Effector memory CD4-positive, alpha-beta T cell (primary cell): ENCODE measurements around the gene FOXO1.

Source experiments
- DNase-seq, 3 donors: peaks; one replicate each; pipeline ENCODE4 v3.0.0-alpha.2; 2020
- H3K27ac ChIP-seq: 2 replicates; pipeline ENCODE4 v1.7.0; 2013; ENCODE audit warnings: mild to moderate bottlenecking, low read length, moderate library complexity; ENCODE audit not compliant: insufficient read depth, poor library complexity, severe bottlenecking
- H3K27me3 ChIP-seq: replicated peaks from 2 replicates; pipeline ENCODE4 v1.7.0; 2013; ENCODE audit warnings: mild to moderate bottlenecking, low read length; ENCODE audit not compliant: insufficient read depth, control insufficient read depth, poor library complexity, severe bottlenecking
- H3K36me3 ChIP-seq: 2 replicates; pipeline ENCODE4 v1.7.0; 2013; ENCODE audit warnings: mild to moderate bottlenecking, low read length, moderate library complexity; ENCODE audit not compliant: control insufficient read depth, insufficient read depth
- H3K4me1 ChIP-seq: 2 replicates; pipeline ENCODE4 v1.7.0; 2013; ENCODE audit warnings: low read length, mild to moderate bottlenecking; ENCODE audit not compliant: control insufficient read depth, insufficient read depth, poor library complexity, severe bottlenecking
- H3K4me3 ChIP-seq: 2 replicates; pipeline ENCODE4 v1.7.0; 2013; ENCODE audit warnings: low read length, low read depth, mild to moderate bottlenecking; ENCODE audit not compliant: insufficient read depth, poor library complexity, severe bottlenecking
- H3K9me3 ChIP-seq: 2 replicates; pipeline ENCODE4 v1.7.0; 2013; ENCODE audit warnings: mild to moderate bottlenecking, low read length, moderate library complexity; ENCODE audit not compliant: control insufficient read depth

The FOXO1 gene

GRCh38 chr13:40680659-40681323 lies 14.3 kb upstream of the FOXO1 start:
- DNase-seq, result no peak
- Histone ChIP-seq H3K9me3 (no peaks in the 10 kb centered on the region), H3K36me3 (no peaks in the 10 kb centered on the region)

DNA sequence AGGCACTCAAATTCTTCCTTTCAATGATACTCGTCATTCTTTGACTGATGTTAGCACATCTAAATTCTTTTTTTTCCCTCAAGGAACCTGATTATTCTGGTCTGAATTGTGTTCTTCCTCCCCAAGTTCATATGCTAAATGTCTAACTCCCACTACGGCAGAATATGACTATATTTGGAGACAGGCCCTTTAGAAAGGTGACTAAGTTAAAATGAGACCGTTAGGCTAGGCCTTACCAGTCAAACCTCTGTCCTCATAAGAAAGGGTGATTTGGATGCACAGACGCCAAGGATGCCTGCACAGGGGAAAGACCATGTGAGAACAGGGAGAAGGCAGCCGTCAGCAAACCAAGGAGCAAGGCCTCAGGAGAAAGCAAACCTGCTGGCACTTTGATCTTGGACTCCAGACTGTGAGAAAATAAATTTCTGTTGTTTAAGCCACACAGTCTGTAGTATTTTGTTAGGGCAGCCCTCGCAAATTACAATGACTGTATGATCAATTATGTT lies 13.1 kb upstream of the FOXO1 start:
- no peaks in the 10 kb centered on the region for H3K9me3 ChIP-seq
- no peaks in the 10 kb centered on the region for H3K36me3 ChIP-seq
- no peak for DNase-seq
- no peak overlapping the region for H3K4me3 ChIP-seq
- no peaks in the 10 kb centered on the region for H3K27me3 ChIP-seq
- no peaks in the 10 kb centered on the region for H3K4me1 ChIP-seq
- no peak overlapping the region for H3K27ac ChIP-seq

More at GRCh38 chr13:40680659-40681323, 14.3 kb upstream of the FOXO1 start:
- Histone ChIP-seq H3K27me3 (no peaks in the 10 kb centered on the region), H3K27ac (no peak overlapping the region), H3K4me3 (no peak overlapping the region), H3K4me1 (no peaks in the 10 kb centered on the region)

DNA sequence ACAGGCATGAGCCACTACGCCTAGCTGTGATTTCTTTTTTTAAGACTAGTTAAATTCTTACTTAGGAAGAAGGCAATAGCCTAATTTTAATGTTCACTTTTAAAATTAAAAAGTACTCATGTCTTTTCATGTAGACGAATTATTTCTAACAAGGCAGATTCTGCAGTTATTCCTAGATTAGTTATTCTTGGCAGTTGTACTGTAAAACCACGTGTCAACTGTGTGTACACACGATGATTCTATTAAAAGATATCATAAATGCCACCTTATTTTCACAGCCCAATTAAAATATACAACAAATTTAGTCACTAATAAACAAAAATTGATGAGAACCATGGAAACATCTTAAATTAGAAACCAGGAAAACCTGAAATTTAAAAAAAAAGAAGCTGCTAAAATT lies 10.6 kb upstream of the FOXO1 start:
- no peak for DNase-seq
- Histone ChIP-seq H3K36me3 (no peaks in the 10 kb centered on the region), H3K27me3 (no peaks in the 10 kb centered on the region), H3K27ac (no peak overlapping the region), H3K4me1 (no peaks in the 10 kb centered on the region), H3K4me3 (no peak overlapping the region), H3K9me3 (no peaks in the 10 kb centered on the region)

DNA sequence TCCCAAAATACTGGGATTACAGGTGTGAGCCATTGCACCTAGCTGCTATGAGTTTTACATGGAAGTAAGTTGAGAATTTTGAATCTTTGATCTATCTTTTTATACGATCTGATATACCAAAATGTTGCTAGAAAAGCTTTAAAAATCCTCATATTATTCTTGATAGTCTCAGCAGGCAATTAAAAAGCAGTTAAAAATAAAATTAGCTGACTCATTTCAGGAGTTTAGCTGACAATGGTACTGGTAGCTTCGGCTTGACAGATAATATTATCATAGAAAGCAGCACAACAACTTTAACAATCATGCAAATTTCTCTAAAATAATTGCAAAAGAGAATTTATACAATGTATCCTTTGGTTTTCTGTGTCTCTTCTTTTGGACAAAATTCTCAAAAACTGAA lies 9.6 kb upstream of the FOXO1 start:
- no peak overlapping the region for H3K27ac ChIP-seq
- no peaks in the 10 kb centered on the region for H3K36me3 ChIP-seq
- H3K4me1 ChIP-seq, result no peaks in the 10 kb centered on the region
- no peak for DNase-seq
- no peaks in the 10 kb centered on the region for H3K9me3 ChIP-seq
- H3K4me3 ChIP-seq, result no peak overlapping the region
- no peaks in the 10 kb centered on the region for H3K27me3 ChIP-seq

DNA sequence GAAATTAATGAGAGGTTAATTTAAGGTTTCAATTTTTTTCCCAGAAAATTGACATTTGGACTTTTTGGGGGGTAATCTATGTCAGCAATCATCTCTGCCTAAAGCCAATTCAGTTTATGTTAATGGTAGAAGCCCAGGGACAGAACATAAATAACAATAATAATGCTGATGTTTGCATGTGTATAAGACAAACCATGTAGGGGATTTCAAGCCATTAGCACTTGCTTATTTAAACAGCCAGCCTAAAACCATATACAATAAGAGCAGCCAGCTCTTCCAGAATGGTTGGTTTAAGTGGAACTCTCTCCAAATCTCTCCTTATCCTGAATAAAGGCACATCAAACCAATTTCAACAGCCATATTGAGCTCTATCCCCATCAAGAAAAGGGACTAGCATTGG lies 7.0 kb upstream of the FOXO1 start:
- no peak overlapping the region for H3K27ac ChIP-seq

DNA sequence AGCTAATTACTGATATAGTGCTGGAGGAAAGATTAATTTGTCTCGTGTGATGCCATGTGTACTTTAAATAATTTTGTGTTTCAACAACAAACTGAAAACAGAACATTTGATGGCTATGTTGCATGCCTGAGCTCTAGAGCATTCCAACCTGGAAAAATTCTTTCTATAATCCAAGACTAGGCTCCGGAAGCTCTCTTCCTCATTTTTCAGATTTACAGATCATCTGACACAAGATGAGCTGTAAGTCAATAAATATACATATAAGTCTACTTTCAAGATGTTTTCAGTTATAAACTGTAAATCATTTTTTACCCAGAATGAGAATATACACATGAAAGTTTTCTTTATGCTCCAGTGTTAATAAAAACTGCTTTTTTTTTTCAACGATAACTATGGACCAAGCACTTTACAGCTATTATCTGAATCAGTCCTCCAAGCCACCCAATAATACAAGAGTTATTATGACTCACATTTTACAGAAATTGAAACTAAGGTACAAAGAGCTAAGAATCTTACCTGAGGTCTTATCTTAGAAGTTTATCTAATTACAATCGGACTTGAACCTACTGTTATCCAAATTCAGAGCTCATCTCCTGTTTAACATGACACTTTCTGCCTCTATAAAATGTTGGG lies 6.4 kb upstream of the FOXO1 start:
- no peak for DNase-seq
- no peaks in the 10 kb centered on the region for H3K36me3 ChIP-seq
- H3K27me3 ChIP-seq, result no peaks in the 10 kb centered on the region
- no peak overlapping the region for H3K27ac ChIP-seq
- H3K4me3 ChIP-seq, result no peak overlapping the region
- no peaks in the 10 kb centered on the region for H3K9me3 ChIP-seq
- peaks cover 5% of the 10 kb centered on the region for H3K4me1 ChIP-seq

More for the DNA sequence above, 7.0 kb upstream of the FOXO1 start:
- Histone ChIP-seq H3K9me3 (no peaks in the 10 kb centered on the region), H3K4me3 (no peak overlapping the region), H3K4me1 (no peaks in the 10 kb centered on the region), H3K36me3 (no peaks in the 10 kb centered on the region), H3K27me3 (no peaks in the 10 kb centered on the region)
- DNase-seq, result no peak

GRCh38 chr13:40671956-40672764 lies 5.7 kb upstream of the FOXO1 start:
- no peaks in the 10 kb centered on the region for H3K9me3 ChIP-seq
- no peak overlapping the region for H3K4me3 ChIP-seq
- no peaks in the 10 kb centered on the region for H3K27me3 ChIP-seq
- H3K27ac ChIP-seq, result no peak overlapping the region
- H3K36me3 ChIP-seq, result no peaks in the 10 kb centered on the region
- DNase-seq, result no peak
- H3K4me1 ChIP-seq, result peaks cover 11% of the 10 kb centered on the region

DNA sequence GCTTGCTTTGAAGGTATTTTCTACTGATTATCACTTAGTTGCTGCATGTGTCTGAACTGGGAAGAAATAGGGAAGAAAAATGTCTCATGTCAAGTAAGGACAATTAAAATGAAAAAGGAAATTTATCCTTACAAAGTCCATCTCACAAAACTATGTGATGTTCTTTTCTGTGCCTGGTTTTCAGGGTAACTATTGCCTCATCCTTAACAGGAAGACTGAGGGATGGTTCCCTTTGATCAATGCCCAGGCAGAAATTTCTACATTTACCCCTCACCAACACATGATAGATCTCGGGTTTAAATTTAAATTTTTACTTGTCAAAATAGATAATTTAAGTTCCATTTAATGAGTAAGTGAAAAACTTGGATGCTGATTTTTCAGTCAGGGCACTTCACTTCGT lies 3.9 kb upstream of the FOXO1 start:
- Histone ChIP-seq H3K27me3 (no peaks in the 10 kb centered on the region), H3K4me3 (no peak overlapping the region), H3K4me1 (peaks cover 11% of the 10 kb centered on the region), H3K36me3 (no peaks in the 10 kb centered on the region), H3K27ac (no peak overlapping the region), H3K9me3 (no peaks in the 10 kb centered on the region)
- no peak for DNase-seq

GRCh38 chr13:40668335-40668734 lies 1.9 kb upstream of the FOXO1 start:
- Histone ChIP-seq H3K4me1 (peaks cover 16% of the 10 kb centered on the region), H3K36me3 (no peaks in the 10 kb centered on the region), H3K4me3 (no peak overlapping the region), H3K9me3 (no peaks in the 10 kb centered on the region), H3K27ac (no peak overlapping the region), H3K27me3 (no peaks in the 10 kb centered on the region)
- DNase-seq, result peak in 1 of 3 donors; percentile 12

GRCh38 chr13:40667622-40667978 lies 1.2 kb upstream of the FOXO1 start:
- peak overlapping the region; percentile 94 for H3K4me3 ChIP-seq
- peak overlapping the region; percentile 78 for H3K27ac ChIP-seq
- H3K4me1 ChIP-seq, result peaks cover 21% of the 10 kb centered on the region
- no peaks in the 10 kb centered on the region for H3K27me3 ChIP-seq
- no peaks in the 10 kb centered on the region for H3K36me3 ChIP-seq
- DNase-seq, result no peak
- no peaks in the 10 kb centered on the region for H3K9me3 ChIP-seq
